Activated T-cell treated with anti-CD3 and anti-CD28 coated beads for 24 hours (primary cell): ENCODE measurements around the gene DHCR24.

ENCODE experiments used
- DNase-seq: peaks from one replicate; pipeline ENCODE4 v3.0.0-alpha.2; 2020; ENCODE audit warnings: low read depth

Gene DHCR24

GRCh38 chr1:54864460-54865208, 22.4 kb downstream of the DHCR24 start:
- no peak for DNase-seq

- DNase-seq, result no peak
Measured at GRCh38 chr1:54863267-54863665, 23.7 kb downstream of the DHCR24 start.

- DNase-seq, result no peak
Measured at GRCh38 chr1:54861070-54861761, 25.8 kb downstream of the DHCR24 start.

- DNase-seq, result no peak
Measured at GRCh38 chr1:54859700-54860391, 27.1 kb downstream of the DHCR24 start.

- DNase-seq, result no peak
Measured at GRCh38 chr1:54857746-54858561, 29.0 kb downstream of the DHCR24 start.

GRCh38 chr1:54857141-54857540, 29.9 kb downstream of the DHCR24 start:
- no peak for DNase-seq

GRCh38 chr1:54854381-54855020, 32.5 kb downstream of the DHCR24 start:
- no peak for DNase-seq

- no peak for DNase-seq
Measured at GRCh38 chr1:54853793-54854370, 33.1 kb downstream of the DHCR24 start.

GRCh38 chr1:54853096-54853792, 33.8 kb downstream of the DHCR24 start:
- DNase-seq, result no peak

GRCh38 chr1:54851936-54852524, 35.0 kb downstream of the DHCR24 start:
- no peak for DNase-seq

GRCh38 chr1:54851406-54851805, 35.6 kb downstream of the DHCR24 start:
- no peak for DNase-seq

- no peak for DNase-seq
Measured at GRCh38 chr1:54850737-54851136, 36.3 kb downstream of the DHCR24 start.

- DNase-seq, result no peak
Measured at GRCh38 chr1:54850069-54850730, 36.8 kb downstream of the DHCR24 start.

GRCh38 chr1:54849219-54850068, 37.6 kb downstream of the DHCR24 start:
- DNase-seq, result no peak

GRCh38 chr1:54848134-54848948, 38.7 kb downstream of the DHCR24 start:
- no peak for DNase-seq

GRCh38 chr1:54846716-54847284, 40.2 kb downstream of the DHCR24 start:
- DNase-seq, result no peak

- no peak for DNase-seq
Measured at GRCh38 chr1:54846301-54846700, 40.7 kb downstream of the DHCR24 start.

GRCh38 chr1:54845772-54846171, 41.2 kb downstream of the DHCR24 start:
- DNase-seq, result no peak
